Astrocyte of the cerebellum (primary cell): ENCODE data around the gene ELF4.

Experiments used
- DNase-seq: peaks from one replicate; pipeline ENCODE4 v3.0.0-alpha.2; 2011; ENCODE audit warnings: low read depth
- H3K4me3 ChIP-seq: 2 replicates; pipeline ENCODE4 v1.5.1; 2011; ENCODE audit warnings: mild to moderate bottlenecking, low read depth, low read length, moderate library complexity
- in situ Hi-C: cut with HindIII; loops from 2 replicates; pipeline ENCODE4 v1.10.0; 2017; ENCODE audit warnings: low sequenced_read_pairs
- TF ChIP-seq, protein P1 (sequence below): IDR thresholded peaks from 2 replicates; pipeline ENCODE4 v1.5.1; 2012; ENCODE audit warnings: low read length, low read depth, moderate library complexity, mild to moderate bottlenecking; ENCODE audit errors: missing control alignments

Gene ELF4

DNA sequence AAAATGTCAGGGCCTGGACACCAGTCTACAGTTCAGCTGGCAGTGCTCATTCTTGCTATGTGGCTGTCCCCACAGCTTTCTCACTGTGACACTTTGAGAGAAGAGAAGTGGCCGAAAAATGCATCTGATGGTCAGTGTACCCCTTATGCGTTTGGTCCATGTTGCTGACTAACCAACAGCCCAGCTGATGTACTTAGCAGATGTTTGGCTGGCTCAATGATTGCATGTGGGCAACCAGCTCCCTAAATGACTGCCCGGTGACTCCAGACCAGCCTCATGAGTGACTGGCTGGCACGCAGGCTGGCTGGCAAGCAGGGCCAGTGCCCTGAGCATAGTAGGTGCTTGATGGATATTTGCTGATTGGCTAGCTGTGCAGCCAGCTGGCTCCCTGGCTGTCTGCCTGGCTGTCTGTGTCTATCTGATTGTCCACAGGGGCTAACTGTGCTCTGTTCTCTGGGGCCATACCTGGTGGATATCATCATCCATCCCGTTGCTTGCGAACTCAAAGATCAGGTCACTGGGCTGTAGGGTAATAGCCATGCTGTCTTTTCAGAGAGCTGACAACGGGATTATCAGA, 29.4 kb downstream of the ELF4 start:
- no peak for DNase-seq
- in situ Hi-C loops, result no loop called here
- TF ChIP-seq, protein P1, sequence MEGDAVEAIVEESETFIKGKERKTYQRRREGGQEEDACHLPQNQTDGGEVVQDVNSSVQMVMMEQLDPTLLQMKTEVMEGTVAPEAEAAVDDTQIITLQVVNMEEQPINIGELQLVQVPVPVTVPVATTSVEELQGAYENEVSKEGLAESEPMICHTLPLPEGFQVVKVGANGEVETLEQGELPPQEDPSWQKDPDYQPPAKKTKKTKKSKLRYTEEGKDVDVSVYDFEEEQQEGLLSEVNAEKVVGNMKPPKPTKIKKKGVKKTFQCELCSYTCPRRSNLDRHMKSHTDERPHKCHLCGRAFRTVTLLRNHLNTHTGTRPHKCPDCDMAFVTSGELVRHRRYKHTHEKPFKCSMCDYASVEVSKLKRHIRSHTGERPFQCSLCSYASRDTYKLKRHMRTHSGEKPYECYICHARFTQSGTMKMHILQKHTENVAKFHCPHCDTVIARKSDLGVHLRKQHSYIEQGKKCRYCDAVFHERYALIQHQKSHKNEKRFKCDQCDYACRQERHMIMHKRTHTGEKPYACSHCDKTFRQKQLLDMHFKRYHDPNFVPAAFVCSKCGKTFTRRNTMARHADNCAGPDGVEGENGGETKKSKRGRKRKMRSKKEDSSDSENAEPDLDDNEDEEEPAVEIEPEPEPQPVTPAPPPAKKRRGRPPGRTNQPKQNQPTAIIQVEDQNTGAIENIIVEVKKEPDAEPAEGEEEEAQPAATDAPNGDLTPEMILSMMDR, result no peak
- H3K4me3 ChIP-seq, result no peak overlapping the region

DNA sequence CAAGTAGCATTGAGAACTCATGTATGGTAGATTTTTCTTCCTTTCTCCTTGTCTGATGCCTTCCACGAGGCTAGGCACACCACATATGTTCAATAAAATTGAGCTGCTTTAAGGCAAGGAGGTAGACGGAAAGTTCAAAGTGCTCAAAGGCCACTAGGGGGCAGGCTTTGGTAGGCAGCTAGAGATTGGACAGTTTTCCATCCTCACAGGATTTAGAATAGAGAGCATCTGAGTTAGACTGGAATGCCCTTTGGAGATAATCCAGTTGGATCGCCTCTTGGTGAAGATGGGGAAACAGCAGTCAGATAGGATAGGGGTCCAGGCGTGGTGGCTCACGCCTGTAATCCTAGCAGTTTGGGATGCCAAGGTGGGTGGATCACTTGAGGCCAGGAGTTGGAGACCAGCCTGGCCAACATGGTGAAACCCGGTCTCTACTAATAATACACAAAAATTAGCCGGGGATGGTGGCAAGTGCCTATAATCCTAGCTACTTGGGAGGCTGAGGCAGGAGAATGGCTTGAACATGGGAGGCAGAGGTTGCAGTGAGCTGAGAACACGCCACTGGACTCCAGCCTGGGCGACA, 30.4 kb downstream of the ELF4 start:
- TF ChIP-seq, protein P1, result peak; percentile 69
- in situ Hi-C loops, result no loop called here
- DNase-seq, result peak; percentile 49
- H3K4me3 ChIP-seq, result no peak overlapping the region

DNA sequence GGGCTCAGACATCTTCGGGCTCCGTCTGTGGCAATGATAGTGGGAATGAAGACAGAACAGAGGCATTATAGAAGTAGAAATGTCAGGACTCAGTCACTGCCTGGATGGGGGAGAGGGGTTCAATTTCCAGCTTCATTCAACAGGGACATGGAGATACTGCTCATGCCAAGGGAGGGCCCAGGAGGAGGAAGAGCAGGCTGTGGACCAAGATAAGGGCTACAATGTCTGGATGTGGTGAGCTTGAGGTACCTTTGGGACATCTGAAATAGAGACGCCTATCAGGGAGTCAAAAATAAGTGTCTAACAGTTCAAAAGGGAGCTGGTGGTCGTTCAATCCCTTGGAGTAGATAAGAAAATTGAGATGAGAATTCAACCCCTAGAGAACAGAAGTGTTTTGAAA, 34.5 kb downstream of the ELF4 start:
- no peak overlapping the region for H3K4me3 ChIP-seq
- TF ChIP-seq, protein P1, result no peak
- in situ Hi-C loops, result no loop called here
- DNase-seq, result no peak

DNA sequence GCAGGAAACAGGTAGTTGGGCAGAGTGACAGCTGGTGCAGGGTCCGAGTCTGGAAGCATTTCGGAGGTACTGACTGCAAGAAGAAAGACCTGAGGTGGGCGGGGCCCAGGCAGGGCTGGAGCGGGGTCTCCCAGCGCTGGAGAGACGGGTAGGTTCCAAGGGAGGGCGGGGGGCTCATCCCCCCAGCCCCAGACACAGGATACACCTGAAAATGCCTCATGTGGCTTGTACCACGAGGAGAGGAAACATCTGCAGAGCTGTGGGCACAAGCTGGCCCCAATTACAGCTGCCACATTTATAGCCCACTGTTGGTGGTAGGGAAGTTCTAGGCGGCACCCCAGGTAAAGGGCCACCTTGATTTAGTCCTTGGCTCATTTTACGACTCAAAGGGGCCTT, 38.0 kb downstream of the ELF4 start:
- in situ Hi-C loops, result no loop called here

DNA sequence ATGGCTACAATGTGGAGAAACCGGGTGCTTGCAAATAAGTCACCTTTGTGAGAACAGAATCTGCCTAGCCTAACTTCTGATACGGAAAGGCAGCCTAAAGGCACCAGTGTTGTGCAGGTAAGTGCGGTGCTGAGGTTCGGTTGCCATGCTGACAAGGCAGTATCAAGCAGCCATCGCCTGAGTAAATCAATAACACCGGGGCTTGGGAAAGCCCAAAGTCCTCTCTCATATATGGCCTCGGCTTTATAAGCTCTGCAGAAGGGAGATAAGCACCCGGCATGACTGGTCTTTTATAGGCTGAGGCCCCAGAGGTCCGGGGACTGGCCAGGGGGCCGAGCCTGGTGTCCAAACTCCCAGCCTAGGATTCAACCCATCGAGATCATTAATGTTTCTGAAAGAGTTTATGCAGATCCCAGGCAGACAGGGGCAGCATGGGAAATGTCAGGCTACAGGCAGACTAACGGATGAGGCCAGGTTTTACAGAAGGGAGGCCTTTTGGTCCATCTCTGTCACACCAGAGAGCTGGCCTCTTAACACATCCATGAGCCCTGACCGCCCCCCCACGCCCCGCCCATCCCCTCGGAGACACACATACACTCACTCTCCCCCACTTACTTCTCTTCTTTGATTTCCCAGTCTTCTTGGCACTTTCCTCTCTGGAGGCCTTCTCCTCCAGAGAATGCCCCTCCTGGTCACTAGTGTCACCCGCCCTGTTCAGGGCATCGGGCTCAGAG, 38.5 kb downstream of the ELF4 start:
- TF ChIP-seq, protein P1, result no peak
- H3K4me3 ChIP-seq, result no peak overlapping the region
- DNase-seq, result no peak
- in situ Hi-C loops, result no loop called here

More for the DNA sequence above, 38.0 kb downstream of the ELF4 start:
- TF ChIP-seq, protein P1, result no peak
- H3K4me3 ChIP-seq, result no peak overlapping the region
- no peak for DNase-seq

DNA sequence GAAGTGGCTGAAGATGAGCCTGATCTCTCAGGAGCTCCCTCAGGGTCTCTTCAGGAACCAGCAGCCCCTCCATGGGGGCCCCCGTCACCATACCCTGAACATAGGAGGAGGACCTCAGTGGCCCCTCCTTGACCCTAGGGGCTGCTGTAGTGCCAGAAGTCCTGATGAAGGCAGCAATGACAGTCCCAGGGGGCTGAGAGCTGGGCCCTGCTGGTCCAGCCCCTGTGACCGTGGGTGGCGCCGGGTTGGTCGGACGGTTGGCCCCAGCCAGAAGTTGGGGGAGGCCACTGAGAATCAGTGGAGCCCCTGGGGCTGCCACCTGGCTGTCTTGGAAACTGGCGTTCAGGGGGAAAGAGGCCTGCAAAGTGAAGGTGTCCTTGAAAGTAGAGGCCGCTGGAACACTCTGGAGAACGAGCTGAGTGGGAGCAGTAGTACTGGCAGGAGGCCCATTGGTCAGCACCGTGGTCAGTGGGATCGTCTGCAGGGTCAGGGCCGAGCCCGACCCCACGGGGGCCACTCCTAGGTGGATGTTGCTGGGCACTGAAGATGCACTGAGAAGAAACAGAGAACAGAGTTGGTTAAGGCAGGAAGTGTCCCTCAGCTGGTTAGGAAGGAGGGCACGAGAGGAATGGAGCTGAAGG, 43.2 kb downstream of the ELF4 start:
- in situ Hi-C loops, result no loop called here
- DNase-seq, result no peak
- TF ChIP-seq, protein P1, result no peak
- no peak overlapping the region for H3K4me3 ChIP-seq
